HepG2 (cell line): ENCODE results near the gene SLC35A1.

Experiments
- ARID2 ChIP-seq: sonication (generic); formaldehyde crosslinking; IDR thresholded peaks from 2 replicates; pipeline ENCODE4 v1.8.1; 2022; ENCODE audit warnings: mild to moderate bottlenecking, missing genetic modification reagents, borderline replicate concordance
- CEBPB ChIP-seq: IDR thresholded peaks from 2 replicates; pipeline ENCODE4 v1.6.1; 2011; ENCODE audit warnings: low read depth, low read length, improper control_type of control experiment, borderline replicate concordance
- CHD4 ChIP-seq: fragments of 200-600 bp; sonication (generic); IDR thresholded peaks from 2 replicates; pipeline ENCODE4 v1.7.0; 2017; ENCODE audit warnings: mild to moderate bottlenecking, low read length, borderline replicate concordance
- MIER2 ChIP-seq: IDR thresholded peaks from 2 replicates; pipeline ENCODE4 v1.6.1; 2016; ENCODE audit warnings: missing biosample characterization, missing genetic modification reagents
- POLR2A ChIP-seq, 2 experiments: IDR thresholded peaks; 2 replicates each; pipeline ENCODE4 v1.6.1; 2011; ENCODE audit warnings: low read depth in 2 of 2, low read length in 2 of 2, mild to moderate bottlenecking in 1 of 2, moderate library complexity in 1 of 2; ENCODE audit not compliant: insufficient read depth in 1 of 2
- PTBP1 ChIP-seq: fragments of 200-400 bp; formaldehyde crosslinking; IDR thresholded peaks from 2 replicates; pipeline ENCODE4 v1.6.1; 2018; ENCODE audit warnings: low read length, low read depth; ENCODE audit not compliant: poor library complexity, severe bottlenecking
- ZNF282 ChIP-seq: fragments of 450-650 bp; IDR thresholded peaks from 2 replicates; pipeline ENCODE4 v1.6.1; 2018; ENCODE audit not compliant: partially characterized antibody

DNA sequence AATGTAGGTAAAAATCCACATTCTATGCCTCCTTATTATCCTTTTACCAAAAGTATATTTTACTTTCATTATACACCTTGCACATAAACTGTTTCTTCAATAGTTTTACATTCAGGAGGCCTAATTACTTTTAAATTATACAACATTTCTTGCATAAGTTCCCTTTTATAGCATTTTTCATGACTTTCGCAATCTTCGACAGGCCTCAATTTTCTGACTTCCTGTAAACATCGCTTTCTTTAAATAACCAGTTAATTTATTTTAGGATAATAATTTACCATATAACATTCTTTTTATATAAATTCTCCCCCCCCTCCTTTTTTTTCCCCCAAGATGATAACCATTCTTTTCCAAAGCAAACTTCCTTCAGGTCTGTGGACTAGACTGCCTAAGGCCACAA lies 9.2 kb downstream of the SLC35A1 start:
- no peak for TF ChIP-seq ZNF282
- no peak for TF ChIP-seq PTBP1
- no peak for TF ChIP-seq MIER2
- no peak for TF ChIP-seq ARID2 (CRISPR knock-in tag)
- no peak for TF ChIP-seq CEBPB
- no peak for TF ChIP-seq CHD4
- TF ChIP-seq POLR2A (IDR thresholded peaks at IDR 0.05; ENCODE audit: insufficient read depth in 1 of 2, low read depth in 2 of 2, low read length in 2 of 2): no peak
